Smooth muscle cell (in vitro differentiated cells): ENCODE results near the gene PBLD. TPM values are rescaled to one million over a fixed set of nuclear protein-coding genes. Genes with fewer than 3 reads are reported as not detected.

ENCODE experiments used
- DNase-seq: peaks from one replicate; lab custom pipeline; 2025; ENCODE audit not compliant: unreplicated experiment; lab: John Stamatoyannopoulos, UW
- H2AFZ ChIP-seq: fragments of 200-600 bp; sonication (generic); 2 replicates; pipeline ENCODE4 v1.6.0; 2016; ENCODE audit warnings: antibody characterized with exemption, low read depth, mild to moderate bottlenecking
- H3F3A ChIP-seq: fragments of 200-600 bp; sonication (generic); 2 replicates; pipeline ENCODE4 v1.6.0; 2017; ENCODE audit warnings: antibody characterized with exemption, low read depth
- H3K27ac ChIP-seq: fragments of 200-600 bp; sonication (generic); 2 replicates; pipeline ENCODE4 v1.5.1; 2016; ENCODE audit warnings: low read depth, mild to moderate bottlenecking
- H3K27me3 ChIP-seq: fragments of 200-600 bp; sonication (generic); 2 replicates; pipeline ENCODE4 v1.6.1; 2016; ENCODE audit warnings: low read depth, mild to moderate bottlenecking
- H3K36me3 ChIP-seq: fragments of 200-600 bp; sonication (generic); 2 replicates; pipeline ENCODE4 v1.5.1; 2016; ENCODE audit warnings: low read depth
- H3K4me1 ChIP-seq: fragments of 200-600 bp; sonication (generic); 2 replicates; pipeline ENCODE4 v1.5.1; 2016; ENCODE audit warnings: low read depth
- H3K4me2 ChIP-seq: fragments of 200-600 bp; sonication (generic); 2 replicates; pipeline ENCODE4 v1.6.0; 2016; ENCODE audit warnings: mild to moderate bottlenecking
- H3K4me3 ChIP-seq: fragments of 200-600 bp; sonication (generic); 2 replicates; pipeline ENCODE4 v1.5.1; 2016; ENCODE audit warnings: mild to moderate bottlenecking
- H3K79me2 ChIP-seq: fragments of 200-600 bp; sonication (generic); 2 replicates; pipeline ENCODE4 v1.6.0; 2016; ENCODE audit warnings: low read depth, mild to moderate bottlenecking
- H3K9ac ChIP-seq: fragments of 200-600 bp; sonication (generic); 2 replicates; pipeline ENCODE4 v1.6.0; 2016; ENCODE audit warnings: low read depth
- H3K9me3 ChIP-seq: fragments of 200-600 bp; sonication (generic); replicated peaks from 2 replicates; pipeline ENCODE4 v1.5.1; 2016; ENCODE audit warnings: low read depth
- H4K20me1 ChIP-seq: fragments of 200-600 bp; sonication (generic); 2 replicates; pipeline ENCODE4 v1.6.0; 2016; ENCODE audit warnings: low read depth
- CTCF ChIP-seq: fragments of 200-600 bp; sonication (generic); IDR thresholded peaks from 2 replicates; pipeline ENCODE4 v1.5.1; 2017; ENCODE audit warnings: borderline replicate concordance, mild to moderate bottlenecking, antibody characterized with exemption; ENCODE audit not compliant: insufficient read depth, poor library complexity, severe bottlenecking
- WGBS: methylation state at CpG from one replicate; pipeline ENCODE4 v1.1.7; 2016; ENCODE audit warnings: low lambda C conversion rate; 5-methylcytosine and 5-hydroxymethylcytosine counted together
- polyA plus RNA-seq: library from polyadenylated mRNA; unstranded; fragments of >200 nt; fragmentation: Nextera tagmentation; extraction: Ambion mirVana; gene quantifications from 2 replicates; pipeline ENCODE4 v1.2.1, GENCODE V29; 2016
- total RNA-seq: library from RNA; depleted of rRNA; stranded (reverse); fragments of >200 nt; gene quantifications from 2 replicates; pipeline ENCODE4 v1.2.3, GENCODE V29; 2014

The PBLD gene
- total and polyA plus RNA-seq, 2 experiments from 2014 or later = 2.3 to 5.6 TPM

- WGBS = 96% methylated on average over 4 of the region's 4 CpGs
Observed at GRCh38 chr10:68345621-68346020, 12.9 kb upstream of the PBLD start.

GRCh38 chr10:68342909-68343516 lies 10.3 kb upstream of the PBLD start:
- no peak for DNase-seq
- no peak for TF ChIP-seq CTCF
- H3F3A ChIP-seq = peaks cover 68% of the 10 kb centered on the region
- H3K9ac ChIP-seq = no peak overlapping the region
- no peak overlapping the region for H3K4me3 ChIP-seq
- H4K20me1 ChIP-seq = peaks cover 71% of the 10 kb centered on the region
- H3K4me1 ChIP-seq = no peaks in the 10 kb centered on the region
- H3K79me2 ChIP-seq = peaks cover 28% of the 10 kb centered on the region
- H3K27me3 ChIP-seq = no peaks in the 10 kb centered on the region
- H3K27ac ChIP-seq = peak overlapping the region; percentile 25
- WGBS = 97% methylated on average over 3 of the region's 3 CpGs
- no peak overlapping the region for H2AFZ ChIP-seq
- no peaks in the 10 kb centered on the region for H3K9me3 ChIP-seq
- peaks cover 37% of the 10 kb centered on the region for H3K36me3 ChIP-seq
- no peak overlapping the region for H3K4me2 ChIP-seq

More at GRCh38 chr10:68345621-68346020, 12.9 kb upstream of the PBLD start:
- Histone ChIP-seq H3F3A (peaks cover 50% of the 10 kb centered on the region), H3K27me3 (no peaks in the 10 kb centered on the region), H3K4me2 (no peak overlapping the region), H3K4me1 (no peaks in the 10 kb centered on the region), H3K36me3 (peaks cover 20% of the 10 kb centered on the region), H3K9me3 (no peaks in the 10 kb centered on the region), H3K9ac (no peak overlapping the region), H2AFZ (no peak overlapping the region), H3K4me3 (no peak overlapping the region), H3K27ac (peak overlapping the region; percentile 44), H3K79me2 (peaks cover 2% of the 10 kb centered on the region), H4K20me1 (peaks cover 51% of the 10 kb centered on the region)
- TF ChIP-seq CTCF = no peak
- DNase-seq = no peak

DNA sequence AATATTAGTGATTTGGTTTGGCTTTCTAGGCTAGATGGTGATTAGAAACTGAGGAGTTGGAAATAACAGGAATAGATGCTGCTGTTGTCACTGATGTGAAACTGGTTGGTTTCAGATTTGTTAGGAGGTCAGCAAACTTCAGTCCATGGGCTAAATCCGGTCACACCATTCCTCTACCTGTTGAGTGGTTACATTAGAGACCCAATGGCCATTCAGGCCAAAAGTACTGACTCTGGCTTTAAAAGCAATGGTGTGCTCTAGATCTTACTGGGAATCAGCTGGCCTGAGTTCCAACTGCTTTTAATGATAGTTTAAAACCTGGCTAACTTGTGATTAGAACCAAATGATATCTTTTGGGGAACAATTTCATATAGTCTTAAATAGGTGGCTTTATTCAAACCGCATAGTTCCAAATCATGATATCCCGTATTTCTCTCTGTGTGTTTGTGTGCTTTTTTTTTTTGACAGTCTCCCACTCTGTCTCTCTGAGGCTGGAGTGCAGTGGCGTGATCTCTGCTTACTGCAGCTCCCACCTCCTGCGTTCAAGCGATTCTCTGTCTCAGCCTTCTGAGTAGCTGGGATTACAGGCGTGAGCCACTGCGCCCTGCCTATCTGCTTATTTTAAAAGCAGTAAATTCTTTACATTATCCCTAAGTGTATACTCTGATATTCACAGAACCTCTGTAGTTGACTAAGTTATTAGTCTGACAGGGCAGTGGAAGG lies 7.8 kb upstream of the PBLD start:
- DNase-seq = no peak
- 84% methylated on average over 8 of the region's 8 CpGs for WGBS
- H2AFZ ChIP-seq = no peak overlapping the region
- H4K20me1 ChIP-seq = peaks cover 94% of the 10 kb centered on the region
- no peak overlapping the region for H3K4me3 ChIP-seq
- H3K9me3 ChIP-seq = no peaks in the 10 kb centered on the region
- peaks cover 53% of the 10 kb centered on the region for H3K79me2 ChIP-seq
- peaks cover 24% of the 10 kb centered on the region for H3K4me1 ChIP-seq
- H3K9ac ChIP-seq = no peak overlapping the region
- no peak for TF ChIP-seq CTCF
- peaks cover 37% of the 10 kb centered on the region for H3K36me3 ChIP-seq
- peaks cover 66% of the 10 kb centered on the region for H3F3A ChIP-seq
- H3K27me3 ChIP-seq = no peaks in the 10 kb centered on the region
- H3K27ac ChIP-seq = peak overlapping the region; percentile 37
- H3K4me2 ChIP-seq = no peak overlapping the region
